Frontal cortex (tissue), 4 donors: ENCODE data around the gene RALGPS1. TPM values are rescaled to one million over a fixed set of nuclear protein-coding genes. Genes with fewer than 3 reads are reported as not detected.
A peak's percentile ranks its signal among the peaks of the same experiment; 100 is the strongest.

Experiments used
- DNase-seq, 2 donors: peaks; one replicate each; pipeline ENCODE4 v3.0.0; 2012; ENCODE audit warnings: low spot score in 2 of 2
- FAIRE-seq: peaks from 2 replicates; lab custom pipeline; 2012; peaks lifted over from hg19 to GRCh38; lab: Jason Lieb, UNC
- total RNA-seq: library from RNA; depleted of rRNA; stranded (reverse); fragments of >200 nt; gene quantifications from one replicate; pipeline ENCODE4 v1.2.3, GENCODE V29; 2014
- donor health status: control.
- donor health status: control.
- donor health status: control.

Gene RALGPS1
- total RNA-seq, 1 donor from 2014 or later, result 53.8 TPM

DNA sequence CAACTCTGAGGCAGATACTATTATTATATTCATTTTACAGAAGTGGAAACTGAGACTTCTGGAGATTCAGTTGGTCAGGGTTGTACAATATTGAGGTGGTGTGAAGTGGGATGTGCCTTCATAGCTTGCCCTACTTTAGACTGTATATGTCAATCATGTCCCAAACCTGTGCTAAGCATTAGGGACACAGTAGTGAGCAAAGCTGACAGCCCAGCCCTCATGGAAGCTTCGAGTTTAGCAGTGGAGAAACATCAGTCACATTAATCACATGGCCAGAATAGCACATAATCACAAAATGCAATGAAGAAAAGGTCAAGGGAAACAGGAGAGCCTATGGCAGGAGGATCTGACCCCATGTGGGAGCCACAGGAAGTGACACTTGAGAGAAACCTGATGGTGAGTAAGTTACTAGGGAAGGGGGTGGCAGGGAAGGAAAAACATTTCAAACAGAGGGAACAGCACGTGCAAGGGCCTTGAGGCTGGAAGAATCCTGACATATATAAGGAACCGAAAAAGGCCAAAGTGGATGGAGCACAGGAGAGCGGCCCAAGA, 20.5 kb upstream of the RALGPS1 start:
- DNase-seq, result no peak
- FAIRE-seq, result no peak

DNA sequence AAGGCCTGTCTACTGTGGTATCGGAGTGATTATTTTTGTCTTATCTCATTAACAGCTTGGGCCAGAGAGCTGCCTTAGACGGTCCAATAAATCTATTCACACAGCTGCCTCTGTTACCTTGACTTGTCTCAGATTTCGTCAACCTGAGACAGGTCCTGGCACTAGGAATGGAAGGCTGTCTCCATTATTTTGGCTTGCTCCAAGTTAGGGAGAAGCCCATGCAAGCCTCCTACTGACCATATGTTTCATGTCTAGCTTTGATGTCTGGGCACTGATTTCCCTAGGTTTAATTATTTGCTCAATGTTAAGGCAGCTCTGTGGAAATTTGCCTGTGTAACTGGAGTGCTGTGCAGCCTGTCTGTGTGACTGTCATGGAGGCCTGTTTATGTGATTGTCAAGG, 12.4 kb upstream of the RALGPS1 start:
- DNase-seq (no peak), FAIRE-seq (no peak)

DNA sequence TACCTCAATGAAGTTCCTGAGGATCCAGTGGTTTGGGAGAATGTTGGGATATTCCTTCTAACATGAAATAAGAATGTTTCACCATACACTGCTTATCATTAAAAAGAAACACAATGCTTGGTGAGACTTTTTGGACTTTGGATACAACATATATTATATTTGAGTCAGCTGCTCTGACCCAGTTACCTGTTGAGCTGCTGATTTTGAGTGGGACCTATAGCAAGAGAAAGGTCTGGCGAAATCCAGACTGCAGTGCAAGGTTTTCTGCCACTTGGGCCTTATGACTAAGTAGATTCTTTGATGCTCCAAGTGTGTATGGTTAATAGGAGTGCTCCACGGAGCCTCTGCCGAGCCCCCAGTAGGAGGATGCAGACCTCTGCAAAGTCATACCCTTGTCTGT, 10.0 kb upstream of the RALGPS1 start:
- FAIRE-seq (no peak), DNase-seq (no peak)

DNA sequence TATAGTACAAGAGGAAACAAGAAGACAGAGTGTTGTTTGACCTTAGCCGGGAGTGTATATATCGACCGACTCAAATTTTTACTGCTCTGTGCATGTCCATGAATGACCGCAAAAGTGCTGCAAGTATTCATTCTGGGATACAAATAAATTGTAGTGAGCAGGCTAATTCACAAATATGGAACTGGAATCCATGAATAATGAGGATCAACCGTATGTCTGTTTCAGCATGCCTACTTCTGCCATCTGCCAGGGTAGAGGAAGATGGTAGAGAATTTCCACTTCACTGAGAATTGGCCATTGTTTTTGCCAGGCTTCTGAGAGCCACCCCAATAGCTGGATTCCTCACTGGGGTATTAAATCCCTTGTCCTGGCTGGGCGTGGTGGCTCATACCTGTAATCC, 8.5 kb upstream of the RALGPS1 start:
- DNase-seq, result no peak
- FAIRE-seq, result no peak

DNA sequence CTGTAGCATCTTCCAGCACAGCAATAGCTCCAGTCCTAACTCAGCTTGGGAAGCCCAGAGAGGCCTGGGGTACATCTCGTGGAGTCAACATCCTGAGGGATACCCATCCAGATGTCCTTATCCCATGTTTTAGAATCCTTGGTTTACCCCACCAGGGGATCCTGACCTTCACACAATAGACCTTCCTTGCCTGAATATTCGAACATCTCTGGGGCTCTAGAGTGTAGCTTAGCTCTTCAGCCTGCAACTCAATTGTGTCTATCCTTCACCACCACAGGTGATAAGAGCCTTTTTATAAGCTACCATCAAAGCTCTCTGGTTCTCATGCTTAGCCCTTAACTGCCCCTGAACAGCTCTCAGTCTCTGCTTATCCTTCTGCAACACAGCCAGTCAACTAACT, 7.5 kb upstream of the RALGPS1 start:
- DNase-seq (no peak), FAIRE-seq (no peak)

DNA sequence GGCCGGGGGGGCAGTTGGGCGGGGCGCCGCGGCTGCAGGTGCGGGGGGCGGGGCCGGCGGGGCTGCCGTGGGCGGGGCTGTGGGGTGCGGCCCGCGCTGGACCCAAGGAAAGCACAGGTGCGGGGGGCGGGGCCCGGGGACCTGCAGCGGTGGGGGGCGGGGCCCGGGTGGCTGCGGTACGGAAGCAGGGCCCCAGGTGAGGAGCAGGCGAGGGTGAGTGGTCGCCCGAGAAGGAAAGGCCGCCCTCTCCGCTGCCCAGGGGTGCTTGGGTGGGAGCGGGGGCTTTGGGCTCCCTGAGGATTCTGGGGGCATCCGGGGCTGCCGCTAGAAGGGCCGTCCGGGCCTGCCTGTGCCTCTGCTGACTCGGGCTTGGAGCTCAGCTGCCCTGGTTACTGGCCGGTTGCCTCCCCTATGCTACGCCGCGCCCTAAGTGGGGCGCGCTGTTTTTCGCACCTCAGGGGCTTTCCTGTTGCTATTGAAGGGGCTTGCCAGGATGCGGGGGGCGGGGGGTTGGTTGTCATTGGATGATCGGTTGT, 767 bp downstream of the RALGPS1 start:
- FAIRE-seq (no peak), DNase-seq (peak; percentile 24 to 39)

DNA sequence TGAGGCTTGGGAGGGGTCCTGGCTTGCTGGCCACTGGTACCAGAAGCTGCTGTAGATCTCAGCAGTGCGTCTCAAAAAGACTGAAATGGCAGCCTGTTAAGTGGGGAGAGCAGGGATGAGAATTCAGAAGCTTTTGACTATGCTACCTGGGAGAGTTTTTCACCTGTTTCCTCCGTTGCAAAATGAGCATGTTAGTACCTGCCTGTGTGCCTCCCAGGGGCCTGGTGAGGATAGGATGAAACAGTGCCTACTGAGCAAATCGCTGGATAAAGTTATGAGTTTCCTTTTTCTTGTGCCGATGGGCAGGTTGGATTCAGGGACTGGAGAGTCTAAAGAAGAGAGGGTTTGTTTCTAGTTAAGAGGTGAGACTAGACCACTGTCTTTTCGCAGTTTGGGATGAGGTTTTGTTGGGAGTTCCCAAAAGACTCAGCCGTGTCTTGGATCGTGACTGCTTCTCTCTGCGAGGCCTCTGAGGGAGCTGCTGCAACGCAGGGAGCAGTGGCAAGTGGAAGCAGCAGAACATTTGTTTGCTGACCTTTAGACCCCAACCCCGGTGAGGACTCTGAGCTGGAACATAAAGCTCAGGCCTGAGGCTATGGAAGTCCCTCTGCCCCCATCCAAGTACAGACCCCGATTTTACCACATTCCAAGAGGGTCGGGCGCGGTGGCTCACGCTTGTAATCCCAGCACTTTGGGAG, 1.4 kb downstream of the RALGPS1 start:
- FAIRE-seq, result no peak
- DNase-seq, result no peak

DNA sequence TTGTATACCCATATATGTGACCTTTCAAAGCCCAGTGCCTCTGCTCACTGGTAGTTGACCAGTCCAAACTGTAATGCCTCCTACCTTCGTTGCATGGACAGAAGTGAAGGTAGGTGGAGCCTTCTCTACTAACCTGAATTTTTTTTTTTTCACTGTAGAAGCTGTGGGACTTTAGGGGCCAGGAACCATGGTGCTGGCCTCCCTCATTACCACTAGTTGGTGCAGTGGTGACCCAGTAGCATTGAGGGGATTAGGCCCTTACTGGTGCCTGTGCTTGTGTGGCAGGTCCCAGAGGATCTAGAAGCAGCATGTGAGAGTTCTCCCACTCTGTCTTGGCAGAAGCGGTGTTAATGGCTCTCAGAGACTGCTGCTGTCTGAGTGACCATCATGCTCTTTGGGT, 2.3 kb downstream of the RALGPS1 start:
- no peak for FAIRE-seq
- DNase-seq, result no peak

DNA sequence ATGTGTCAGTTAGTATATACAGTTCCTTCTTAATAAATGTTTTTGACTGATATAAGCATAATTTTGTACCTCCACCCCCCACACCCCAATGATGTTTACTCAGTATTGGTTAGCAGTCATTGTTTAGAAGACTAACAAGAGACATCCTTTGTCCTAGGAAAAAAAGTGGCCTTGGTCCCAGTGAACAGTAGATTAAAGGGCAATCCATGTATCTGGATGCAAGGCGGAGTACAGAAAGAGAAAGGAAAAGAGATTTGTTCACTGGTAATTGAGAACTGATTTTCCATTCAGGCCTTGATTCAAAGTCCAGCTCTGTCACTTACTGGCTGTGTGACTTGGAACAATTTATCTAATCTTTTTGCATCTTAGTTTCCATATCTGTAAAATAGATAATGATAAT, 4.6 kb downstream of the RALGPS1 start:
- DNase-seq (no peak), FAIRE-seq (no peak)

DNA sequence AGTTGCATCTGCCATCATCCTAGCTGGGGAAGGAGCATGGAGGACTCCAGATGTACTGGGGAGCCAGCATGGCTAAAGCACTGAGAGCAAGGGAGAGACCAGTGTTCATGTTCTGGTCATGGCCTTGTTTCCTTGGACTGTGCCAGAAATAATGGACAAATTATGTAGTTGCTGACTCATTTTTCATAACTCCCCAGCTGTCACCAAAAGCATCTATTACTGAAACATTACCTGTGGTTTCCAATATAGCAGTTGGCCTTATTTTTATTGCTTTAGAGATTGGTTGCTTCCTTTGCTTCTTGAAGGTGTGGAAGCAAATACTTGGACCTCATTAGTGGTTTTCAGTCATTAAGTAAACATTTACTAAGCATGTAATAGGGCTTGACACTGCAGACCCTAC, 11.3 kb downstream of the RALGPS1 start:
- FAIRE-seq (no peak), DNase-seq (no peak)

DNA sequence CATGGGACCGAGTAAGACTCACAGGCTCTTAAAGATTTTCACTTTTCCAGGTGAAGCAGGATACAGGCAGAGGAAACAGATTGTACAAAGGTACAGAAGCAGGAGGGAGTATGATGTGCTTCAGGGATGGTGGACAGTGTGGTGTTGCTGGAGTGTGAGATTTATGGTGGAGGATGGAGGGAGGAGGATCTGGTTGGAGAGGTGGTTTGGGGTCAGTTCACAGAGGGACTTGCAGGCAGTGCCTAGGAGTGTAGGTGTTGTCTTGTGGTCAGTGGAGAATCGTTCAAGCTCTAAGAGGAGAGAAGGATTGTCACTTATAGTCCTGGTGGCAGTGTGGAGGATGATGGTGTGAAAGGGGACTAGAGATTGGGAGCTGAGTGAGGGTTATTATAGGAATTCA, 11.8 kb downstream of the RALGPS1 start:
- DNase-seq, result no peak
- no peak for FAIRE-seq

DNA sequence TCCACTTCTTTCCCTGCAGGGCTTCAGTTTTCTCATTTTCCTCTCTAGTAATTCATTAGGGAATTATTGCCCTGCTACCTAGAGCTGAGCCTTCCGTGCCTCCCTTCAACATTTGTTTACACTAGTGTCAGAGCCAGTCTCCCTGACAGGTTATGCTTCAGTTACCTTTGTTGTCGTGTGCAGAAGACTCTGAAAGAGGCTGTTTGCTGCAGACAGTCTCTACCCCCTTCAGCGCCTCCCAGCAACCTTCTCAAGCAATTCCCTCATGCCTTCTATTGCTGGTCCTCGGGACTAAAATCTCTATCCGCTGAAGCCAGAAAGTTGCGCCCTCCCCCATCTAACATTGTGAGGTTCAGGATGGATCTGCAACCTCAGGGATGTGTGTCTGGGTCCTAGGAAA, 12.8 kb downstream of the RALGPS1 start:
- FAIRE-seq, result no peak
- DNase-seq, result no peak

DNA sequence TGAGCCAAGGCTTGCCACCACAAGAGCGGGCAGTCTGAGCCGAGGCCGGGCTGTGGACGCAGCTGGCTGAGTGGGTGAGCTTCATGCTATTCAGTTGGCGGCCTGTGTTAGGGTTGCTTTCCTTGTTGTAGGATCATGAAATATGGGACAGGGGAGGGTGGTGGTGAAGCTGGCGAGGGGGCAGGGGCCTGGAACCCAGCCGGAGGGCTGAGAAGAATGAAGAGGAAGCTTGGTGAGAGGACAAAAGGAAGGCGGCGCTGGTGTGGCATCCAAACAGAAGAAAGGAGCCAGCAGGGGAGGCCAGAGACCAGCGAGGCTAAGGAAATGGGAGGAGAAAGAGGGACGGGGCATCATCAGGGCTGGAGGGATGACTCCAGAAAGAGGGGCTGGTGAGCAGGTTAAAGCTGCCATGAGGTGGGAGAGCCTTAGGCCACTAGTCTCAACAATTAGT, 18.3 kb downstream of the RALGPS1 start:
- no peak for FAIRE-seq
- no peak for DNase-seq

DNA sequence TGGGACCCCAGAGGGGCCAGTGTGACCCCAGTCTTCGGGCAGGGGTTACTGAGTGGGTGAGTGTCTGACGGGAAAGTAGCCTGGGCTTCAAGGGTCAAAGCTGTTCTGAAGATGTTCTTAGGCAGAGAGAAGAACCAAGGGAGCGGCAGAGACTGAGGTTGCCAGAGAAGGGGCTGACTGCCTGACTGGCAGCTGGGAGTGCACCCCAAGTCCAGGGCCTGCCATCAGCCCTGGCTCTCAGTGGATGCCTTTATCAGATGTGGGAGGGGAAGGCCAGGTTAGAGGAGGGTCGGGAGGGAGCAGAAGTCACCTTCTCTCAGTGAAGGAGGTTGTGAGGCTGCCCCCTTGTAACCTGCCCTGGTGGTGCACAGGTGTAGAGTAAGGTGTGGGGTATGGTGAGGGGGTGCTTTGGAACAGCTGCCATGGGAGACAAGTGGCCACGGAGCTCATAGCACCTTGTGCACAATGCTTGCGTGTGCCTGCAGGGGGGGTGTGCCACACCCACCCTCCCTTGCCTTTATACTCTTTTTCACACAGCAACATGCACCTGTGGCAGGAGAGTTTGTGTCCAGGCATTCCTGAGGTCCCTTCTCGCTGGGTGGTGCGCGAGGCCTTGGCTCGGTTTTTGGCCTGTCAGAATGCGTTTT, 18.9 kb downstream of the RALGPS1 start:
- no peak for FAIRE-seq

DNA sequence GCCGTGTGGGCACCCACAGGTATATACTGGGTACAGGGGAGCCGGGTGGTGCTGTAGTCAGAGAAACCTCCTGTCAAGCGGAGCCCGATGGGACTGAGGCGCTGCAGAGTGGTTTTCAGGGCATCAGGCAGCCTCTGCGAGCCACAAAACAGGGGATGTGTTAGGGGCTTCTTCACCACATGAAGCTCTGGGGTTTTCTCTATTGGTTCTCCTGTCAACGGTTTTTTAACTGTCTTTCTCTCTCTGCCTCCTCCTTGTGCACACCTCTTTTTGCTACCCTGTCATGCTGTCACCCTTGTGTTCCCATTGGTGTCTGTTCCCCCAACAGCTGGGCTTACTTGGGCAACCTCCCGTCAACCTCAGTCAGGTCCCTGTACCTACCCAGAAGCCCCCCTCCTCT, 19.9 kb downstream of the RALGPS1 start:
- FAIRE-seq (no peak), DNase-seq (no peak)

More for the DNA sequence above, 18.9 kb downstream of the RALGPS1 start:
- DNase-seq, result no peak

DNA sequence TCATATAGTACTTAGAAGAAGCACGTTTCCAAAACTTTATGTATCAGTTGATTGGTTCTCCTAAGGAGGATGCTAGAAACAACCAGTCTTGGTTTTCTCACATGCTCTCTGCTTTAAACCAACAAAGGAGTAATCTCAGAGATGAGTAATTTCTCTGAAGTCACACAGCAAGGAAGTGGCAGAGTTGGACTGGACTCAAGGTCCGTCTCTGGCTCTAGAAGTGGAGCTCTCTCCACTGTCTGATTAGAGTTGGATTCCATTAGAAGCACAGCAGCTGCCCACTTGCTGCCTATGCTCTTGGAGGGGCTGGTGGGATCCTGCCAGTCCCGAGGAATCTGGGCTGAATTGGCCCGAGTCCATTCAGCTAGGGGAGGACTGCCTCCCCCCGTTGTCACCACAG, 21.0 kb downstream of the RALGPS1 start:
- DNase-seq (no peak), FAIRE-seq (no peak)

DNA sequence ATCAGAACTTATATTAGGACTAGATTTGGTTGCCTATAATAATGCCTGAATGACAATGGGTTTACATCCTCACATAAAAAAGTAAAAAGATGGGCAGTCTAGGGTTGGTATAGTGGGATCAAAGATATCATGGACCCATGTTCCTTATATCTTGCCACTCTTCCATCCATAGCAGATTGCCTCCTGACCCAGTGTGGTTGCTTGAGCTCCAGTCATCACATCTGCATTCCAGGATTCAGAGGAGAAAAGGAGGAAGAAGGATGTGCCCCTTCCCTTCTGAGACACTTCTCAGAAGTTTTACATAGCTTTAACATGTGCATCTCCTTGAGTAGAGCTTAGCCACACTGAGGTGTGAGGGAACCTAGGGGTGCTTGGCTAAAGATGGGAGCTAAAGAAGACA, 22.9 kb downstream of the RALGPS1 start:
- DNase-seq (no peak), FAIRE-seq (no peak)

DNA sequence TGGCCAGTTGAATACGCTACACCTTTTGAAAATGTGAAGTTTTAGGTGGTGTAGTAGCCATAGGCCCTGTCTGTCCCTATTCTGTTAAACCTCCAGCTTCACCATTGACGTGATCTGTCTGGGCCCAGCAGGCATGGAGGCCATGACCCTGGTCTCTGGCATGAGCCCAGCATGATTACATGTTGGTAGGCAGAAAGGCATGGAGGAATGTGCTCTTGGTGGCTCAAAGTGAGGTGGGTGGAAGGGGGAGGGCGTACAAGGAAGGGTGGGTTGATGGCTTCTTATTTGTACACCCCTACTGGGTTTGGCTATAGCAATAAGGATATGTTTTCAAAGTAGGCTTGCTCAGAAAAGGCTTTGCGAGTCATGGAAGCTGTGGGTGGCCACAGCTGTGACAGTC, 23.7 kb downstream of the RALGPS1 start:
- no peak for FAIRE-seq
- no peak for DNase-seq

DNA sequence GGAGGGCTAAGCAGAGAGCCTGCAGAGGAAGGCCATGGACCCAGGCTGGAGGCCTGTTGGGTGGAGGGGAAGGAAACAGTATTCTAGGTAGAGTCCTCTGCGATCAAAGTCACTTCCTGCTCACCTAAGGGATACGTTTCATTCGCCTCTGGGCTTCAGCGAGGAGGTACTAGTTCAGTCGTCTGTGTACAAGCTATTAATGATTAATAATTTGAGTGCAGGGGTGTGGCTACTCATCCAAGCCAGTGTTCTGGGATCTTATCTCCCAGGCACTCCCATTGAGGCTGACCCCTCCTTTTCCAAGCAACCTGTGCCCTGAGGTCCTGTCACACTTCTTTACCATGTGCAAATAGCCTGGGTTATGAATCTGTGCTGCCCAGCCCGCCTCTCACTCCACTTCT, 25.2 kb downstream of the RALGPS1 start:
- DNase-seq, result no peak
- FAIRE-seq, result no peak

DNA sequence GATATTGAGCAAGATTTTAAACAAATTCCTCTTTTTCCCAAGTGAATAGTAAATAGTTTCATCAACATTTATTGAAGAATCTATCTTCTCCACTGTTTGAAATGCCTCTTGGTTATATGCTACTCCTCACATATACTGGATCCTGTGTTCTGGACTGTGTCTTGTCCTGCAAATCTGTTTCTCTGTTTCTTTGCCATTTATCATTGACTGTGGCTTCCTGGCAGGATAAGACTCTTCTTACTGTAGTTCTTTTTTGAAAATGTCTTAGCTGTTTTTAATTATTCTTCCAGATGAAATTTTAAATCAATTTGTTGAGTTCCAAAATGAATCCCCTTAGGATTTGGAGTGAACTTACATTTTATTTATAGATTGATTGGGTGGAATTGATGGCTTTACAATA, 27.8 kb downstream of the RALGPS1 start:
- FAIRE-seq, result no peak

DNA sequence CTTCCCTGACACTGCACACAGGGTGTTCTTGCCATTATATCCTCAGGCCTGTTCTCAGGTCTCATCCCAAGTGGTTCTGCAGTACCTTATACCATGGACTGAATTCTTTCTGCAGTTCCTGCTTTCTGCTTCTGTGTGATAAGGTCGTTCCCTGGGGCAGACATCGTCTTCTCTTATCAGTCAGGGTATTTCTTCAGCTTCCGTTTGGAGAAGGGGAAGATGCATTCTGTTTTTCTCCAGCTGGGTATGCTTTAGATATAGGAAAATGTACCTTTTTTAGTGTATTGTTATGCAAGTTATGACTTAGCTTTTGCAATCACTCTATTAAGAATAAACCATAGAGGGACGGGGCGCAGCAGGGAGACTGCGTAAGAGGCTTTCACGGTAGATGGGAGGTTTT, 31.1 kb downstream of the RALGPS1 start:
- FAIRE-seq (no peak), DNase-seq (no peak)

More for the DNA sequence above, 27.8 kb downstream of the RALGPS1 start:
- DNase-seq, result no peak
